NCI-H748 (cell line): ENCODE measurements around the gene TELO2.
"Not testable (repeated sequence)": the region's sequence is repeated elsewhere in the genome, so short reads cannot be mapped to it uniquely, and the experiment has no call there.

ENCODE experiments used
- DNase-seq: peaks from one replicate; lab custom pipeline; 2025; ENCODE audit not compliant: unreplicated experiment; lab: John Stamatoyannopoulos, UW

The TELO2 gene

GRCh38 chr16:1457489-1458245 is 35.5 kb upstream of the TELO2 start:
- DNase-seq = no peak

DNA sequence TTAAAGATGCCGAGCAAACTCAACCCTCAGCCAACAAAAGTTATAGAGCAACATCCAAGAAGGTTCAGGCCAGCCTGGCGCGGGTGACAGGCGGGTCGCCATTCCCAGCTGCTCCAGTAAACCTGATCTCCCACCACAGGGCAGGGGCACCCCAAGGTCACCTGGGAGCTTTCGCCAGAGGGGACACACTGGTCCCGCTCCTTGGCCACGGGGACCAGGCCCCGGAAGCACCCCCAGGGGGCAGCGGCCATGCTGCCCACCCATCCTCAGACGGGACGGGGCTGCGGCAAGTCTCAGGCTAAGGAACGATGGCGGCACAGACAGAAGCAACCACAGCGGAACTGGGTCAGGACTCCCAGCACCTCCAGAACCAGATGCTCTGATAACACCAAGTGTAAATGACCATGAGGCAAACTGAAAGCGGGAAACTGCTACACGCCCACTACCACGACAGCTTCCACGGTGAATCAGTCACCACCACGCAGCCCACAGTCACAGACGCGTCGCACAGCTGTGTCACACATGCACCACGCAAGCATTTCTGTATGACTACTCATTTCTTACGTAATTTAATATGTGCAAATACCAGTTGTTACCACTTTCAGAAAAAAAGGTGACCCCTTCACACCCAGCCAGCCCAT is 34.7 kb upstream of the TELO2 start:
- DNase-seq = no peak

DNA sequence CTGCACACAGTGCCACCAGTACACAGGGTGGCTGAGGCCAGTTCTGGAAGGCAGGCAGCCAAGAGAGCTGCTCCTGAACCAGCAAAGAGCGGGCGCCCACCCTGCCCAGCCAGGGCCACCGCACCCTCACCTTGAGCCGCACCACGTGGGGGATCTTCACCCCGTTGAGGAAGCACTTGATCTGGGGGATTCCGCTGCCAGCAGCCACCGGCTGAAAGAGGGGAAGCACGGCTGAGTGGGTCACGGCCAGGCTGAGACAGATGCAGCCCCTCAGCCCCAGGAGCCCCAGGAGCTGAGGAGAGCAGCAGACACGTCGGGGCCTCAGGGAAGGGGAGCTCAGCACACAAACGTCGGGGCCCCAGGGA is 34.2 kb upstream of the TELO2 start:
- no peak for DNase-seq

DNA sequence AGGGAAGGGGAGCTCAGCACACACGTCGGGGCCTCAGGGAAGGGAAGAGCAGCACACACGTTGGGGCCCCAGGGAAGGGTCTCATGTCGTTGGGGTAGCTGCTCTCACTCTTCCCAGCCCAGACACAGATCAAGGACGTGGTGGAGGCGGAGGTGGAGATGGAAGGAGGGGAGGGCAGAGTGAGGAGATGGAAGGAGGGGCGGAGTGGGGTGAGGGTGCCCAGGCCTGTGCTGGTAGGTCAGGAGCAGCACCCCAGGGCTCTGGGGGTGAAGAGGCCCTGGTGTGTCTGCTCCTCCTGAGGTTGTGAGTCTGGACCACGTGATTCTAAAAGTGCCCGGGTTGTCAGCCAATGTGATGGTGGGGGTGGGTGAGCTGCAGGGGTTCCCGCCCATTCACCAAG is 33.2 kb upstream of the TELO2 start:
- no peak for DNase-seq

GRCh38 chr16:1460602-1461138 is 32.5 kb upstream of the TELO2 start:
- DNase-seq = no peak

DNA sequence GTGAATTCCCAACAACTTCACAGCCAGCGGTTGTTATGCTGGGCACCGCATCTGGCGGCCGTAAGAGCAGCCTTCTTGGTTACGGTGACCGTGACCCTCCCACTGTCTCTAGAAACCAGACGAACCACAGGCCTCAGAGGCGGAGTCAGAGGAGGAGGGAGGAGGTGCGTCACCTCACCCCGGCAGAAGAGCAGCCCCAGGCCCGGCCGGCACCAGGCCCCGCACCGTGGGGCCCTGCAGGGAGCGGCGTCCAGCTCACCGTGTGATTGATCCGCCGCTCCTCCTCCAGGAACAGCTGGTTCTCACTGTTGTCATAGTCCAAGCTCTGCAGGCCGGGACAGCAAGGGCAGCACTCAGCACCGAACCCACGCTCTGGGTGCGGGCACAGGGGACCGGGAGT is 32.0 kb upstream of the TELO2 start:
- DNase-seq = no peak

DNA sequence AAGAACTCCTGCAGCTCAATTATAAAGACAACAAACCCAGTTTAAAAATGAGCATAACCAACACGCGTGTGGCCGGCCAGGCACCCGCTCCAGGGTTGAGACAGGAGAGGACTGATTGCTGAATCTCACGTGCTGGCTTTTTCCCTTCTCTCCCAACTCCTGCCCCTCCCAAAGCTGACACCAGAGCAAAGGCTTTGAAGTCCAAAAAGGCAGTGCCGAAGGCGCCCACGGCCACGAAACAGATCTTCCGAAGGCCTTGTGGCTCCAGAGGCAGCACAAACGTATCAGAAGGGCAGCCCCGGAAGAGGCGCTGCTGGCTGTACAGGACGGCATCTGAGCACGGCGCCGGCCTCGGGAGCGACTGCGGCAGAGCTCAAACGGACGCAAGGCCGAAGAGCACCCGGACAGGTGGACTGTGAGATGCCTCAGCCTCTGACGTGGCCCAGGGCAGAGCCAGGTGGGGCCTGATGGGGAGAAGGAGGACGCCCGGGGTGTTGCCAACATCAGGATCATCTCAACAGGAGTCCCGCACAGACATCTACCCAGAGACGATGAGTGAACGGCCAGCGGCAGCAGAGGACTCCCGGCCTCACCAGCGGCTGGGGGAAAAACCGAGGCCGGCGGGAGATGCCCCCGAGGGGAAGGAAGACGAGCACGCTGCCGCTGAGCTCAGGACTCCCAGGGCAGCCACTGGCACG is 28.8 kb upstream of the TELO2 start:
- no peak for DNase-seq

DNA sequence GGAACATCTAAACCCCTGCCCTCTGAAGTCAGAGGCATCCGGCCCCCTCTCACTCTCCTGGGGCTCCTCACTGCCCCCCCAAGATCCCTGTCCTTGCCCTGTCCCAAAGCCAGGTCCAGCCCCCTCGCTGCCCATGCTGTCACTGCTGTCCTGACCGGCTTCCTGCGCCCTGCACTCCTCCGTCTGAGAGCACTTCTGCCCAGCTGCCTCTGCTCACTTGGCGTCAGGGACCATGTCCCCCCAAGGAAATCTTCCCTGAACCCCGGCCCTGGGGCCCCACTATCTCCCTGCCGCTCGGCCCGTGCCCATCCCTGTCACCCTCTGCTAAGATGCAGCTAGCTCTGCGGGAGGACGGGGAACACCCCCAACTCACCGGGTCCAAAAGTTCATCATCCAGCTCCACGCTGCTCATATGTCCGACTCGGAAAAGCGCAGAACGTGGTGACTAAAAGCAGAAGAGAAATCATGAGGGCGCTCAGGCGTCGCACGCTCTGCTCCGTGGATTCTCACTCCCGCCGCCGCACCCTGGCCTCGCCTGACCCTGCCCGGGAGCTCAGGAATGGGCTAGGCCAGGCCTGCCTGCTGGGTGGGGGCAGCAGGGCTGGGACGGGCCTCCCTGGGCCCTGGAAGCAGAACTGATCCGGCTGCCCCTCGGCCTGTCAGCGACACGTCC is 28.1 kb upstream of the TELO2 start:
- no peak for DNase-seq

- DNase-seq = no peak
These were observed 27.6 kb upstream of the TELO2 start for GRCh38 chr16:1465567-1465915.

DNA sequence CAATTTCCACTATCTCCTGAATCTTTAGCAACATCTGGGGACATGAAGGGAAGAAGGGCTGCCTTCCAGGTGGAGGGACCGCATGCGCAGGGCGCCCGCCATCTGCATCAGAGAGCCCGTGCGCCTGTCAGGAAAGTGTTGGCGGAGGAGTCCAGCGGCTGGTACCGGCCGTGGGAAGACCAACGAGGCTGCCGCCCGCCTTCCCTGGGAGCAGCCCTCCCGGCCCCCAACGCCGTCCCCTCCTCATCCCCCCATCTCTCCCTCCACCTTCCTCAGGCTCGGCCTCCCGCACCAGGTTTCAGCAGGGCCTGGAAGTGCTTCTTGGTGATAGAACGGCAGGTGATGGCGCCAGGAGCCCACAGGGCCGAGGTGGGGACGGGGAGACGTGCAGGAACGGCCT is 27.1 kb upstream of the TELO2 start:
- no peak for DNase-seq

DNA sequence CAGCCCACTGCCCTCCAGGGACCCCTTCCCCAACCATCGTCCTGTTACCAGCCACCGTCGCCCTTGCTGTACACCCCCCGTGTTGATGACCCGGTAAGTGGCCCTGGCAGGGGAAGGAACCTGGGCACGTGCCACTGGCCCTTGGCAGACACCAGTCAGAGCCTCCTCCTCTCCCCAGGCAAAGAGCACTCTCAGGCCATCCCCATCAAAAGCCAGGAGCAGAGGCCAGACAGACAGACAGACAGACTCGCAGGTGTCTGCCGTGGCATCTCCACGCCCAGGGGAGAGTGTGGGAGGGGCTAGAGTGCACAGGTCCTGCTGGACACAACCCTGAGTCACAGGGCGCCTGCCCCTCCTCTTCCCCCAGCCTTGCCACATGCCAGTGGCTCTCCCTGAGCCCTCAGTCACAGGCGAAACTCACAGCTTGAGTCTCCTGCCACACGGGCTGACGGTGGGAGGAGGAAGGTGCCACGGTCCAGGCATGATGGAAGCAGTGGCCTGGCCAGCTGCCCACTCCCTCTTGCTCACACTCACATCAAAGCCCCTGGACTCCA is 26.1 kb upstream of the TELO2 start:
- no peak for DNase-seq

DNA sequence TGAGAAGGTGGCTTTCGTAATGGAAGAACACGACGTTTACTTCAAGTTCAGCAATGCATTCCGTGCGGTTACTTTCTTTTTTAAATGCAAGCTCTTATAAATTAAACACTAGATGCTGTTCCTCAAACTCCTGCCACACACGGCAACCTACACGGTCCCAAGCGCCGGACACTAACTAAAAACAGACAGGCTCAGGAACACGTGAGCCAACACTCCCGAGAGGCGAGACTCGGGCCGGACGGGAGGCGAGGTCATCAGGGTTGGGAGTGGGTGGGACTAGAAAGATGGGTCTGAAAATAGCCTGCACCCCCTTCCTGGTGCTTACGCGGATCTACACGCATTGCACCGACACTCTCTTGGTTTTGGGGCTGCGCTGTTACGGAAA is 24.7 kb upstream of the TELO2 start:
- DNase-seq = no peak

- DNase-seq = not testable (repeated sequence)
These were observed 24.0 kb upstream of the TELO2 start for GRCh38 chr16:1469141-1469540.

GRCh38 chr16:1469693-1470201 is 23.4 kb upstream of the TELO2 start:
- DNase-seq = no peak

DNA sequence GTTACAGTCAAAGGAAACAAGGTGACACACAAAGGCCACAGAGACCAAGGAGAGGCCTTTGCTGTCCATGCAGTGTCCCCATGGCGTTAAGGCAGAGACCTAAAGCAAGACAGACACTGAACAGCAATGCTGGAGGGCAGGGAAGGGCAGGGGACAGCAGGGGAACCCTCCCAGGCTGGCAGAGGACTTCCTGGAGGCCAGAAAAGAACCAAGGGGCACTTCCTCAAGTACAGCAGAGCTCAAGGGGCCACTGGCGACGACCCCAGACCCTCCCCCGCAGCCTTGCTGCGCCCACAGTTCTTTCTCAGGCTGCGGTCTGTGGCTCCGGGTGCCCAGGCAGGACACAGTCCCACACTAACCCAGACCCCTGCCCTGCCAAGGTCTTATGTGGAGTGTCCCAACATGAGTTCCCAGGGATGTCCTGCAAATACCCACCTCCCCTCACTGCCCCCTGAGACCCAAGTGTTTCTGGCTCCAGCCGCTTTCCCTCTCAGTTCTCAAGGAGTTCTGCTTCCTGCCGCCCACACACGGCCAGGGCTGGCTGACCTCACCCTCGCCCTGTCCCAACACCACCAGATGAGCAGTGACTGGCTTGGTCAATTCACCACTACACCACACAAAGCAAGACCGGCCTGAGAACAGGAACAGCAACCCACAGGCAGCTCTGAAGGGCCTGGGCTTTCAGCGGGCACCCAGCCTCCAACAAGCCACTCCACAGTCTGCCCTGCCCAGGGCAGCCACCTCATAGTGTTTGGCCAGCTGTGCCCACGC is 22.5 kb upstream of the TELO2 start:
- no peak for DNase-seq

DNA sequence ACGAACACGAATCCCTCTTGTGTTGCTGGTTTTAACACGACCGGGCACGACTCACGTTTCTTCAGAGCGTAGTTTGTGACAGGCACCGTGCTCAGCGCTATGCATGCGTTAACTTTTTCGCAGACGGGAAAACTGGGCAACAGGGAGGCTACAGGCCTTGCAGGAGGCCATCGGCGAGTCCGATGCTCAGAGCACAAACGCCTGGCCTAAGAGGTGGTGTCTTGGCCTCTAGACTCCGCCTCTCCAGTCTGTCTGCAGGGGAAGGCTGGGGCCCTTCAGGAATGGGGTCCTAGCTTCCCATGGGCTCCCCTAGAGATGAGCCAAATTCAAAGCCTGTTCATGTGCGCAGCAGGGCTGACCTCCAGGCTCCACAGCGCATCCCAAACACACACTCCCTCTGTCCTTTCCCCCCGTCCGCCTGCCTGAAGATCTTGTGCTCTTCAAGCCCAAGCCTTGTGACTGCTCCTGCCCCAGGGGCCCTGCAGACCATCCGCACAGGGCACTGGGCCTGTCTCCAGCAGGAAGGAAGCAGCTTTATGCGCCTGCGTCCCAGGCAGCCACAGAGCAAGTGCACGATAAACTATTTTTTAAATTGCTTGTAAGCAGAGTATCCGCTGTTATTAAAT is 21.5 kb upstream of the TELO2 start:
- DNase-seq = no peak

GRCh38 chr16:1472974-1473373 is 20.2 kb upstream of the TELO2 start:
- DNase-seq = no peak

DNA sequence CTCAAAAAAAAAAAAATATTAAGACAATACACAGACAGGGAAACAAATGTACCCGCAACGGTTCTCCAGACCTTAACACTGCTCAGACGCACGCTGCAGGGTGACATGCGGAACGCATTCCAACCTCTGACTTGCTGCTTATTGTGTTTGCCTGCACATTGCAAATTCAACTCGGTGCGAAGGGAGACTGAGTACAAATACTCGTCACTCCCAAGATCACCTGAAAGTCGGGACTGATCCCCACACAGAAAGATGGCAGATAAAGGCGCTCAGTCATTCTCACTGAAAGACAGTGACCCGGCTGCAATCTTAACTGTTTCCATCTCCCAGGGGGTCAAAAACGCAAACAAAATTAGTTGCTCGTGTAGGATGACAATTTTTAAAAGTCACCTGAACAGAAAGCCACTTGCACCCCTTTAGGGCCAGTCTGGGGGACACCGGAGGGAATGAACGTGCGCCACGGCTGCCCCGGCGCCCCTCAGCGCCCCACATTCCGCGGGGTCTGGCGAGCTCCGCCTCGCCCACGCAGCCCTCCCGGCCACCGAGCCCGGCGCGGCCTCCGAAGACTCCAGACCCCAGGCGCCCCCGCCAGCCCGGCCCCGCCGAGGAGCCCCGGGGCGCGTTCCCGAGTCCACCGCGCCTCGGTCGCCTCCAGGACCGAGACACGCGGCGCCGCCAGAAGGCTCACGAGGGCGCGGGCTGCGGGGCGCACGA is 18.9 kb upstream of the TELO2 start:
- DNase-seq = peak; percentile 22

DNA sequence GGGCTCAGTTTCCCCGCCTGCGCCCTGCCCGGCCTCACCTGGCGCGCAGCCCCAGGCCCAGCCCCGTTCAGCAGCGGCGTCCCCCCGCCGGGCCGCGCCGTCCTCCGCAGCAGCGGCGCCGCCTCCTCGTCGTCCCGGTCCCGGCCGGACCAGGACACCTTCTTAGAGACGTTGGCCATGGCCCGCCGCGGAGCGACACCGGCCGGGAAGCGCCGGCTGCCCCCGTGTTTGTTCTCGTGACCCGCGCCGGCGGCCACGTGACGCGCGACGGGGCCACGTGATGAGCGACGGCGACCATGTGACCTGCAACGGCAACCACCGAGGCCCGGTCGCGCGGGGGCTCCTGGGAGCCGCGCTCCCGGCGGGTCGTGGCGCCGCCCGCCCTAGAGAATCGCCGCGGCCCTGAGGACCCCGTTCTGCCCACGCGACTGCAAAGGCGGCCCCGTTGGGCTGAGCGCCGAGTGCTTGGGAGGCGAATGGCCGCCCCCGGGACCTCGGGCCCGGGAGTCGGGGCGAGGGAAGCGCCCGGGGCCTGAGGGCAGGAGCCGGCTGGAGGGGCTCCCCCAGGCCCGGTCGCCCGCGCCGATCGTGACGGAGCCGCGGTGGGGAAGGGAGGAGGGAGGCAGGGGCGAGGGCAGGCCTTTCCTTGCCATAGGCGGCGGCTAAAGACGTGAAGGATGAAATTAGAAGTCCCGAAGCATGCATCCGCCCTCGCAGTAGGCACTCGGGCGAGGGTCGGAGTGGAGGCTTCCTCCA is 18.2 kb upstream of the TELO2 start, which contains the start of gene CLCN7:
Gene CLCN7, minus strand, starts transcription at position 233 of the 756 bp plus-strand sequence. Its CDS starts 54 bp downstream, at position 179.
- DNase-seq = peak; percentile 75
